ENCODE data around the gene SLC46A2.

SLC46A2 gene

GRCh38 chr9:112890106-112891081, at the start of gene SLC46A2:
SLC46A2 (minus strand) TSS chr9:112890876; CDS start chr9:112890681, 195 bp downstream.
- DNase-seq (ENCODE audit: low read depth in 1 of 2, low spot score in 1 of 2) = no peak

- no peak for DNase-seq (ENCODE audit: low read depth in 1 of 2, low spot score in 1 of 2)
These were observed 48.7 kb upstream of the SLC46A2 start for GRCh38 chr9:112939418-112939817.

- DNase-seq (ENCODE audit: low read depth in 1 of 2, low spot score in 1 of 2) = no peak
These were observed 43.0 kb upstream of the SLC46A2 start for GRCh38 chr9:112933696-112934095.

- no peak for DNase-seq (ENCODE audit: low read depth in 1 of 2, low spot score in 1 of 2)
These were observed 34.5 kb upstream of the SLC46A2 start for GRCh38 chr9:112925058-112925641.

GRCh38 chr9:112921549-112921948, 30.9 kb upstream of the SLC46A2 start:
- no peak for DNase-seq (ENCODE audit: low read depth in 1 of 2, low spot score in 1 of 2)

- no peak for DNase-seq (ENCODE audit: low read depth in 1 of 2, low spot score in 1 of 2)
These were observed 27.3 kb upstream of the SLC46A2 start for GRCh38 chr9:112917987-112918362.

GRCh38 chr9:112917047-112917986, 26.6 kb upstream of the SLC46A2 start:
- DNase-seq (ENCODE audit: low read depth in 1 of 2, low spot score in 1 of 2) = no peak

- DNase-seq (ENCODE audit: low read depth in 1 of 2, low spot score in 1 of 2) = no peak
These were observed 23.8 kb upstream of the SLC46A2 start for GRCh38 chr9:112914524-112914923.

- no peak for DNase-seq (ENCODE audit: low read depth in 1 of 2, low spot score in 1 of 2)
These were observed 22.6 kb upstream of the SLC46A2 start for GRCh38 chr9:112913326-112913725.

- no peak for DNase-seq (ENCODE audit: low read depth in 1 of 2, low spot score in 1 of 2)
These were observed 22.0 kb upstream of the SLC46A2 start for GRCh38 chr9:112912636-112913035.

- DNase-seq (ENCODE audit: low read depth in 1 of 2, low spot score in 1 of 2) = no peak
These were observed 21.1 kb upstream of the SLC46A2 start for GRCh38 chr9:112911736-112912135.

- DNase-seq (ENCODE audit: low read depth in 1 of 2, low spot score in 1 of 2) = no peak
These were observed 14.4 kb upstream of the SLC46A2 start for GRCh38 chr9:112905084-112905483.

- no peak for DNase-seq (ENCODE audit: low read depth in 1 of 2, low spot score in 1 of 2)
These were observed 10.2 kb upstream of the SLC46A2 start for GRCh38 chr9:112900901-112901300.

GRCh38 chr9:112900488-112900887, 9.8 kb upstream of the SLC46A2 start:
- DNase-seq (ENCODE audit: low read depth in 1 of 2, low spot score in 1 of 2) = no peak

GRCh38 chr9:112898872-112899311, 8.2 kb upstream of the SLC46A2 start:
- DNase-seq (ENCODE audit: low read depth in 1 of 2, low spot score in 1 of 2) = no peak

- DNase-seq (ENCODE audit: low read depth in 1 of 2, low spot score in 1 of 2) = no peak
These were observed 5.5 kb upstream of the SLC46A2 start for GRCh38 chr9:112896131-112896530.

- DNase-seq (ENCODE audit: low read depth in 1 of 2, low spot score in 1 of 2) = no peak
These were observed 4.0 kb upstream of the SLC46A2 start for GRCh38 chr9:112894699-112895098.

- DNase-seq (ENCODE audit: low read depth in 1 of 2, low spot score in 1 of 2) = no peak
These were observed 3.4 kb upstream of the SLC46A2 start for GRCh38 chr9:112894041-112894440.

- DNase-seq (ENCODE audit: low read depth in 1 of 2, low spot score in 1 of 2) = no peak
These were observed 2.3 kb upstream of the SLC46A2 start for GRCh38 chr9:112892981-112893380.

GRCh38 chr9:112891521-112891920, 845 bp upstream of the SLC46A2 start:
- DNase-seq (ENCODE audit: low read depth in 1 of 2, low spot score in 1 of 2) = no peak

GRCh38 chr9:112887381-112887780, 3.3 kb downstream of the SLC46A2 start:
- no peak for DNase-seq (ENCODE audit: low read depth in 1 of 2, low spot score in 1 of 2)
